ENCODE data around the gene SLC22A23.

SLC22A23 gene

DNA sequence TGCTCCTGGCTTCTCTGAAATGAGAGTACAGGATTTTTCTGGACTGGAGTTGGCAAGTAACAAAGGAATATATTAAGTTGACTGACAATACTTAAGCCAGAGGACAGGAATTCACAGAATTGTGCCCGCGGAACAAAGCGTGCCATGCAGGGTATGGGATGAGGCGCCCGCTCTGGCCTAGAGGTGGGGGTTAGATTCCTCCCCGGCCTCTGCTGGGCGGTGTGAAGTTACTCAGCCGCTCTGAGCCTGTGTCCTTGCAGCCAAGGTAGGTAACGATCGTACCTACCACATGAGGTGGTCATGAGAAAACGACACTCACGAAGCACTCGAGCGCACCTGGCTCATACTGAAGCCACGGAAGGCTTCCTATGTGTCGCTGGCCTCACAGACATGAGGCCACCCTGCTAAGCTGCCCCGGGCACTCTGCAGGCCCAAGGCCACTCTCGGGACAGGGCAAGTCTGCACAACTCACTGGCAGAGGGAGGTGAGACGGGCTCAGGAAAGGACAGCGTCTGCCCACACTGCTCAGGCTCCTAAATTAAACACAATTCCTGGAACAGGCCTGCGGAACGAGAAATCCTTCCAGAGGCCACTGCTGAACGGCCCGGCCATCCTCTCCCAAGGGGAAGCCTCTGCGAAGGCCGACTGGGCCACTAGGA, 127.3 kb downstream of the SLC22A23 start:
- no peak for DNase-seq

DNA sequence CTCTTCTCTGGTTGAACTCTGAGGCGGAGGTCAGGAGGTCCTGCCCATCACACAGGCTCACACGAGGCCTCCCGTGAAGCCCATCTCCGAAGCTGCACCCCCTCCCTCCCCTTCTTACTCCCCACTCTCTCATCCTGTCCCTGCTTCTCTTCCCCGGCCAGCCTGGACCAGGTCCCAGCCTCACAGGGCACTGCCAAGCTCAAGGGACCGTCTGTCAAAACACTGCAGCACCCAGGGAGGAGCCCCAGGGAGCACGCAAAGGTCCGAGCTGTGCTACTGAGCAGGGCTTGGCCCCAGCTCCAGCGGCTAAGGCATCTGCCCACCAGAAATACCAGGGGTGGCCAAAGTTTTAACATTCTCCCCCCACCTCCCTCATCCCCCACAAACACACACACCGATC, 128.1 kb downstream of the SLC22A23 start:
- DNase-seq = no peak

DNA sequence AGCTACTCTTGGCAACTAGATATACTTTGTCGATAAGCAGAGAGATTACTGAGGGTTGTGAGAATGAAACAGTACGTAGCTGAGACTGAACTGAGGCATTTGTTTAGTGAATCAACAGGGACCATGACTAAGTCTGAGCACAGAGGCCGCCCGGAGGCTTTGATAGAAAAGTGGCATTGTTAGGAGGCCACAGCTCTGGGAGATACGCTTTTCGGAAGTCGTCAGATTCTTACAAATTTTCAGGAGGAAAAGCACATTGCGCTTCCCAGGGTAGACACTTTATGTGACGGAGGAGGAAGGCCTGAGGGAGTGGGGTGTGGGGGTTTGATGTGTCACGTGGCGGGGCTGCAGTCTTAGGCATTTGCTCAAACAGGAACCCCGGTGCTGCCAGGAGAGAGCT, 128.7 kb downstream of the SLC22A23 start:
- DNase-seq = no peak

DNA sequence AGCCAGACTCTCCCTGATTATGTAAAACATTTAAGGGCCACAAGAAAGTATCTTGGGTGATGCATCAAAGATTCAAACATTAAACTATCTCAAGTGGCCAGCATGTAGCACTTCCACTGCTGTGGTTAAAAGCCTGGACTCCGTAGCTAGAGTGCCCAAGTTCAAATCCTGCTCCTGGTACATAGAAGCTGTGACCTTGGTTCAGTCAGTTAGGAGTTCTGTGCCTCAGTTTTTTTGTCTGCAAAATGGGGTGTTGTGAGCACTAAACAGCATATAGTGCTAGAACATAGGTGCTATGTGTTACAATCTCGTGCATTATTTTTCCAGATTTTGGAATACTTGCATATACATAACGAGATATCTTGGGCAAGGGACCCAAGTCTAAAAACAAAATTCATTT, 129.4 kb downstream of the SLC22A23 start:
- DNase-seq = no peak

DNA sequence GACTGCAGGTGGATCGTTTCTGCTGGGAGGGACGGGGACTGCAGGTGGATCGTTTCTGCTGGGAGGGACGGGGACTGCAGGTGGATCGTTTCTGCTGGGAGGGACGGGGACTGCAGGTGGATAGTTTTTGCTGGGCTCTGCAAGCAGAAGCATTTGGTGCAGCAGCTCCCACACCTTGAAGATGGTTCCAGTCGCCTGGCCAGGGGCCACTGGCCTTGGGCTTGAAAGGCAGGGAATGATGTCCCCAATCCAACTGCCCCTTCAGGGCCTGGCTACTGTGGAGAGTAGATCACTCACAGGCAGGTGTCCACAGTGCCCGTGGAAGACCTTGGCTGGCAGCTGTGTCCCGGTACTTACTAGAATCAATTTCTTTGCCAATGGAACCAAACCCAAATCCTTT, 129.9 kb downstream of the SLC22A23 start:
- no peak for DNase-seq

DNA sequence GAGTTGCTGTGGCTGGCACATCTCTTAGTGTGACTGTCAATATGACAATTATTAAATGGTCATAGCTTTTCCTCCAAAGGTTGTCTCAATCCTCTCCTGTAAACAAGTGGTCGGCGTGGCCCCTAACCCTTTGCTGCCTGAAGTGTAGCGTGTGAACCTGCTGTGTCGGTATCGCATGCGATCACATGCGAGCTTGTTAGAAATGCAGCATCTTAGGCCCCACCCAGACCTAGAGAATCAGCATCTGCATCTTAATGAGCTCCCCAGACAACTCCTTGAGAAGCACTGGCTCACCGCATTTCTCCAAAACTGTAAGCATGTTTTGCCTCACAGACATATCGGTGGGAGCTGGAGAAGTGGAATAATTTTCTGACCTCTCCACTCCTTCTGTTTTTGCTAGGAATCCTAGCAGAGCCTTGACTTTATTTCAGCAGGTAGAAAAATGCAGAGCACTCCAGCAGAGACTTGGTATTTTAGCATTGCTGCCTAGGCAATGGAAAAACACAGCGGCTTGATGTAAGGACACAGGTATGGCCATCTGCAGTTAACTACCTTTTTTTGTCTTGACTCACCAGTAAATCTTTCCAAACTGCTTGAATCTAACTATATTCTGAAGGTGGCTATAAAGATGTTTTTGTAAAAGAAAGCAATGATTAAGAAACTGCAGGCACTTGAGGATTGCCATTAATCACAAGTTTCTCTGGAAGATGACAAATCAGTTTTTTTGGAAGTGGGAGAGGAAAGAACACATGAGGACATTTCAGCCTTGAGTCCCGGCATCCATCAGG, 130.5 kb downstream of the SLC22A23 start:
- DNase-seq = no peak

DNA sequence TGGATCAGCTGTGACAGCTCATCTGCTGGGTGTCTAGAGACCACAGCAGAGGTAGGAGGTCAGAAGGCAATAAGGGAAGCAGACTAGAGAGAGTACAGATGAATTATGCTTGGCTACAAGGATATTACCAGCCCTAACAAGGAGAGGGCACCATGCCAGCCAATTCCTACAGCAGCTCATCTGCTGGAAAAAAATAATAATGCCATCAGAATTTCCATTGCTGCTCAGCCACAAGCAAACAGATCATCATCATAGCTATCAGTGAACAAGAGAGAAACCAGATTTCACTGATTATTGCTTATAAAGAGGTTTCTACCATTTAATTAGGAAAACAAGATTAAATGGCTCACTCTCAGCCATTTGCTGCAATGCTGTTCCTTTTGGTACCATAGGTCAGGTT, 131.6 kb downstream of the SLC22A23 start:
- no peak for DNase-seq

DNA sequence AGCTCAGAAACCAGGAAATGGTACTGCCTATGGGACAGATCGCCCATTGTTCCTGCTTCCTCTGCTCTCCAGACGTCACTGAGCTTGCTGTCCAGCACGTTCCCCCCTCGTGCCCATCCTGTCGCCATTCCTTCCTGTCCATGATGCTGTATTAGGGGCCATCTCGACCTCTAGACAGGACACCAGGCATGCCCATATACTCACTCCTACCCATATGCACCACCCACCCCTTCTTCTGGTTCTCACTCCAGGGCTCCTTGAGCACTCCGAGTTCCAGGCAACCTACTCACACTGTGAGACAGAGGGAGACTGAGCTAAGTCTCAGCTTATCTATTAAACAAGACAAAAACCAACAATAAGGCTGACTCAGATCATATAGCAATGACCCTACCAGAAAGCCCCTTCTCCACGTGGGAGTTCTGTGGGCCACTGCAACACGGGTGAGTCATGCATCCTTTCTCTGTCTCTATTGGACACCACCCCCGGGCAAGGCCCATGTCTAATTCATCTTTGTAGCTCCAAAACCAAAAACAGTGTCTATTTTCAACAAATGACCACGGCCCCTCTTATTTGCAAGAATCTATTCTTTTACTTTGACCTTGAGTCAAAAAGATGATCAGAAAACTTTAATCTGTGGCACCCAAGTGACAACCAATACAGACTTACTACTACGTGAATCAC, 132.4 kb downstream of the SLC22A23 start:
- DNase-seq = no peak

DNA sequence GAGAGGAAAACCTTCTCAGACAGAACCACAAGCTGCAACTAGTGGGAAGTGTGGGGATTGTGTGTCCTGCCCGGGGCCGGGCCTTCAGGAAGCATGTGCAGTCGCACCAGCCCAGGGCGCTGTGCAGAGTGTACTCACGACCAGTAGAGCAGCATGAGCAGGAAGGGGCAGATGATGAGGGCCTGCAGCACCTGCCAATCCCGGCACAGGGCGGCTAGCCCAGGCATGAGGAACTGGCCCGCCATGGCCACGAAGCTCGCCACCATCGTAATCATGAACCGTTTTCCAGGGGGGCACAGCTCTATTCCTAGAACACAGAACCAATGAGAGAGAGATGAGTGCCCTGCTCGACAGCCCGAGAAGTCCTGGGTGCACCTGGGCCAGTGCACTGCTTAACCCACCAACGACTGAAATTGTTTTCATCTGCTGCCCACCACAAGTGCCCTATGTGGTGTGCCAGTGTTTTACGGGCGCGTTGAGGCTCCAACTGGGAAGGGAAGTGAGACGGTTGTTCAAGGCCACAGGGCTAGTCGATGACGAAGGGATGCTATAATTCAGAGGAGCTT, 133.1 kb downstream of the SLC22A23 start:
- DNase-seq = no peak

DNA sequence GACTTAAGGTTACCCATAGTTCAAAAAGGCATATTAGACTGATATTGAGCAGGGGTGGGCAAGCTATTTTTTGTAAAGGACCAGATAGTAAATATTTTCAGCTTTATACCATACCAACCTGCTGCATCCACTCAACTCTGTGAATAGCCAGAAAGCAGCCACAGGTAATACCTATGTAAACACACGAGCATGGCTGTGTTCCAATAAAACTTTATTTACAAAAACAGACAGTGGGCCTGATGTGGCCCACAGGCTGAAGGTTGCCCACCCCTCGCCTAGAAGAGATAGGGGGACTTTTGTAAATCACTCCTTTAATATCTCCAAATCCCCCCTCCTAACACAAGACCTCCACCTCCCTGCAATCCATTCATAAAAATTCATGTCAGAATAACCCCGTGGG, 133.7 kb downstream of the SLC22A23 start:
- DNase-seq = no peak

DNA sequence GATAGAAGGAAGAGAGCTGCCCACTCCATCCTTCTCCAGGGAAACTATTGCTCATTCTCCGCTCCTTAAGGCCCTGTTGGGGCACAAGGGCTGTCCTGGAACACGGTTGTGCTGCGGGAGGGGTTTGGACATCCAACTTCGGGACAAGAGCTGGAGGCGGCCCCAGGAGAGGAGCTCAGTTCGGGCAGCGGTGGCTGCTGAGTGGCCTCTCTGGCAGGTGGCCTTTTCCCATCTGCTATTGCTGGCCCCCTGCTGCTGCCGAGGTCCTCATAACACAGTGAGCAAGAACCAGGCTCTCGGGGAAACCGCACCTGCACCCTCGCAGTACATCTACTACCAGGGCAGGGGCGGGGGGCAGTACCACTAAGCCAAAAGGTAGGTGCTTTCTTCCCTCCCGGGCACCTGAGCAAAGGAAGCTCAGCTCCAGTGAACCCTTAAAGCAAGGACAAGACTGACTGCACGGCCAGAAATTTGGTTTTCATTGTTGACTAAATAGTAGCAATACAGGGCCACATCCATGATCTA, 134.4 kb downstream of the SLC22A23 start:
- DNase-seq = no peak

DNA sequence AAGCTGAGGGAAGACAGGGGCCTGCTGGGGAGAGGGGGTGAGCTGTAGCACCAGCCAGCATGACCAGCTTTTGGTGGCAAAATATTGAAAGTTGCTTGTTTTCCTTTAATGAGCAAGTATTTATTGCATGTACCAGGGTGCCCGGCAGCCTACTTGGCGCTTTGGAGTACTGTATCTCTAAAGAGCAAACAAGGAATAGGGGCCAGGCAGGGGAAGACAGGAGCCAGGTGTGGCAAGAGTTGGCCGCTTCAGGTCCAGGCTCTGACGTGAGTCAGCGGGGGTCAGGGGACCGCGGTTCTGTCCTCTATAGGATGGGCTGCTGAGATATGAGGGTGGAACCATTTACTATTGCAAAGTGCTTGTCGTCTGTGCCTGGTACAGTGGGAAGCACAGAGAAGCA, 135.0 kb downstream of the SLC22A23 start:
- DNase-seq = no peak

DNA sequence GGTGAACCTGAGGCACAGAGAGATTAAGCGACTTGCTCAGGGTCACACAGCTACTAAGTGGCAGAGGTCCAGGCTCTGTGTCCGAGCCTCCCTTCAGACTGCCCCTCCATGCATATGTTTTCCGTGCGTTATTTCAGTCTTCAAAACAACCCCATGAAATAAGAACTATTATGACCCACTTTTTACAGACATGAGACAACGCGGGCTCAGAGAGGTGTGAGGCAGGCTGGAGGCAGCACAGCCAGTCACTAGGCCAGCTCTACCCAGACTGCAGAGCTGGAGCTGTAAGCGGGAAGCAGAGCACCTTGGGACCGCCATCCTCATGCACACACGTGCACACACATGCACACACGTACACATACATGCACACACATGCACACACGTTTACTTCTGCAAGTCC, 135.8 kb downstream of the SLC22A23 start:
- no peak for DNase-seq

DNA sequence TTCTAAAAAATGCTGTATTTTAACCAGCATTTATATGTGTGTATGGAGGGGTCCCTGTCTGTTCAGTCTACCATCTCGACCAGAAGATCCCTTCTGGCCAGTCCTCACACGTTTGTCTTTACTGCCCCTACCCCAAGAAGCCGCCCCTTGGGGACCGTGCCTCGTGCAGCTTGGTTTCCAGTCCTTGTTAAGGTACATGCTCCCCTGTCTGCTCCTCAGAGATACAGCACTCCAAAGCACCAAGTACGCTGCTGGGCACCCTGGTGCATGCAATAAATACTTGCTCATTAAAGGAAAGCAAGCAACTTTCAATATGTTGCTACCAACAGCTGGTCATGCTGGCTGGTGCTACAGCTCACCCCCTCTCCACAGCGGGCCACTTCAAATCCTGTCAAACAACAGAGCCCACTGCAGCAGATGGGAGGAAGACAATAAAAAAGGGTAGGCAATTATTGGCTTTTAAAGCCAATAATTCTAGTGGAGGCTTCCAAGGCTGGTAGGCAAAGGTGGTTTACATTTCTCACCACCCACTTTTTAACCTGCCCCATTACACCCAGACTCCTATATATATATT, 136.5 kb downstream of the SLC22A23 start:
- no peak for DNase-seq

DNA sequence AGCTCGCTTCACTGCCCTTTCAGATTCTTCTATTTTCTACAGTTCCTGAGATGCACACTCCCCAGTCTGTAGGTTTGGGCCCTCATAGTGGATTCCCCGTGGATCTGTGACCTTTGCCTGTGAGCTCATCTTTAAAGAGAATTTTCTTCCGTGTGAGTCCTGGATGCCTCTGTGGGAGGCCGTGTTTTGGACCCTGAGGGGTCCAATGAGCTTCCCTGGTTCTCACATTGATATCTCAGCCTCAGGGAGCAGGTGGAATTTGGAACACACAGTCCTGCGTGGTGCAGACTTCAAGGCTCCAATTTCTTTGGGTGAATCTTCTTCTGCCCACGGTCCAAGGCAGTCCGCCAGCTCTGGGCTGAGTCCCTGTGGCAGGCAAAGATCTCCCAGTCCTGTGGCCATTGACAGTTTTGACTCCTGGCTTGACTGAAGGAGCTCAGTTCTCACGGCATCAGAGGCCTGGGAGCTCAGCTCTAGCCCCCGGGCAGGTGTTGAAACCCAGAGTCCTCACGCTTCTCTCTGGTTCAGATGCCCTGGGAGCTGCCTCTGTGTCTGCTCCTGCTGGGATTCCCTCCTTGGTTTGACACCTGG, 137.1 kb downstream of the SLC22A23 start:
- no peak for DNase-seq

DNA sequence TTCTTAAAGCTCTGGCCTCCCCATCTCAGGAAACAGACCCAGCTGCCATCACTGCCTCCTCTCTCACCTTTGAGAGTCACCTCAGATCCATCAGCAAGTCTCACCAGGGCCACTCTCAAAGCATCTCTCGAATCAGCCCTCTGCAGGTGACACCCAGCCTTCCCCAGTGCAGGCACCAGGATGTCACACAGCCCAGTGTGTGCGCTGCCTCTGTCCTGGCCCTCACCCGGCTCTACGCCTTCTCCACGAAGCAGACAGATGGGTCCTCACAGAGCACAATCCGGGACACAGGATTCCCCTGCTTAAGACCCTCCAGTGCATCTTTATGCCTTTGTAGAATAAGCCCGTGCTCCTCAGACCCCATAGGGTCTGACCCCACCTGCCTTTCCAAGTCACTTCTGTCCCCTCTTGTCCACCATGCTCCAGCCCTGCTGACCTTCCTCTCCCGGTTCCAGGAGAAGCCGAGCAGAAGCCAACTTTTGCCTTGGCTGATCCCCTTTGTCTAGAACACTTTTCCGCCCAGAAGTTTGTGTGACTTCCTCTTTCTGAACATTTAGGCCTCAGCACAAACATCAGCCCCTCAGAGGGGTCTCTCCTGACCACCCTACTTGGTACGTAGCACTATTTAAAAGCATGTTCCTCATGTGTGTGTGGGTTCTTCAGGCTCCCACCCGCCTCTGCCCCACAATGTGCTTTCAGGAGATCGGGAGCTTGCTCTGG, 137.9 kb downstream of the SLC22A23 start:
- DNase-seq = no peak

DNA sequence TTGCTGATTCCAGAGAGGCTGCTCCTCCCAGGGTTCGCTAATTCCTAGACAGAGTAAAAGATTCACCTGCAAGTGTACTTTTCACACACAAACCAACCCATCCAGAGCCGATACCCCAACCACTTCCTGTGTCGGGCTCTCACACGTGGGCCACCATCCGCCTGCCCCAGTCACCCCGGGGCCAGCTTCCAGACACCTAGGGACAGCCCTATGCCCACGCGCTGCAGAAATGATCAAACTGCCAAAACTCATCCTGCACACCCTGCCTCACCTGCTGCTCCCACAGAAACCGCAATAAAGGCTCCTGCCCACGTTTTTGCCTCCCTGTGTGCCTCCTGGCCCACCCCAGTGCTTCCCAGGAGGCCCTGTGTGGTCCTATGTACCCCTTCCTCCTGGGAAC, 138.6 kb downstream of the SLC22A23 start:
- DNase-seq = no peak

DNA sequence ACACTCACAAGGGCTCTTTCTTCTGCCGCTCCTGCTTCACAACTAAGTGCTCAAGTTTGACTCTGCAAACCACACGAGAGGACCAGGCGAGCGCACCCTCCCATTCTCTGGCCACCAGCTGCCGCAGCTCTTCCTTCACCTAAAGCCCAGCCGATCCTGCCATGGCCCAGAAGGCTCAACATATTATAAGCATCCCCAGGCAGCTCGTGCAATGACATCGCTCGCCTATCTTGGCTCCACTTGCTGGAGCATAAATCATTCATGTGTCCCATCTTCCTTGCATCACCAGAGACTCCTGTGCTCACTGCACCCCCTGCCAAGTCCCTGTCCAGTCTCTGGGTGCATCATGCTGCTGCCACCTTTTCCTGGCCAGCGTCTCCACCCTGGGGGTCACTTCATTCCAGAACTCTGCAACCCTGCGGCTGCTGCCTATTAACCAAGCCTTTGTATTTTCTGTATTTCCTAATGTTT, 139.1 kb downstream of the SLC22A23 start:
- no peak for DNase-seq

DNA sequence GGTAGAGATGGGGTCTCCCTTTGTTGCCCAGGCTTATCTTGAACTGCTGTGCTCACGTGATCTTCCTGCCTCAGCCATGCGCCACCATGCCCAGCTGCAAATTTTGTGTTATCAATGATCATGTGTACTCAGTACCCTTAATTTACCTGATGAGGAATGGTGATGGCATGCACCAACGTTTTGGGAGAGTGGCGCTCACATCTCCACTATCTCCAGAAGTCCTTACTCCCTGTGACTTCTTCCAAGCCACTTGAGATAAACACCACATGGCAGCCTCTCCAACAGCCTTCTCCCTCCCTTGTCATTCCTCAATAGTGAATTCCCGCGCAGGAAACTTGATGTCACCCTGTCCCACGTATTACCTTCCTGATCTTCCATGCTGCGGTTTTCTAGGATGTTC, 140.0 kb downstream of the SLC22A23 start:
- DNase-seq = no peak

DNA sequence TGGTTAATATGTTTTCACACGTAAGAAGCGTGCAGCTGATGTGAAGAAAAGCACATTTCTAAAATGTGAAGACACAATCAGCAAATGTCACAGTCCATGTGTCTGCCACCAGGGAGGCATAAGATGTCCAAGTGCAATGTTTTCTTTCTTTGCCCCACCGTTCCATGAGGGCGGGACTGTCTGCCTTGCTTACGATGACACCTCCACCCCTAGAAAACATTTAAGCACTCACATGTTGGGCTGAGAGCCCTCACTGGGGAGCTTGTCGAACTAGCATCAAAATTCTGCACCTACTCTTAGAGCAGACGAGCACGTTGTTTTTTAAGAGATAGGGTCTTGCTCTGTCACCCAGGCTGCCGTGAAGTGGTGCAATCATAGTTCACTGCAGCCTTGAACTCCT, 140.5 kb downstream of the SLC22A23 start:
- DNase-seq = no peak

DNA sequence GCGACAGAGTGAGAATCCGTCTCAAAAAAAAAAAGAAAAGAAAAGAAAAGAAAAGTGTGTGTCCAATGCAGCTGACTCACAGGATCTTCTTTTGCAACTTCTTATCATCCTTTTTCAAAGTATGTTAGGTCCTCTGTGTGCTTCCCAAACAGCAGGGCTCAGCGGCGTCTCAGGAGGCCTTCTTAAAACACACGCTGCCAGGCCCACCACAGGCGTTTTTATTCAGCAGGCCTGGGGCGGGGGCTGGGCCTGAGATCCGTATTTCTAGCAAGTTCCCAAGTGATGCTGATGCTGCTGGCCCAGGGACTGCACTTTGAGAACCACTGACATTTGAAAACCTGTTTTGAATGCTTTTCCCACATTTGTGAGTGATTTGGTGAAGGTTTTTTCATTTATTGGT, 141.0 kb downstream of the SLC22A23 start:
- DNase-seq = no peak

Measured in DMS79 treated with DMSO at 0.1 percent for 48 hours (cell line).